SK-N-SH (cell line): ENCODE measurements around the gene ODAD2. TPM values are rescaled to one million over a fixed set of nuclear protein-coding genes. Genes with fewer than 3 reads are reported as not detected.

Experiments
- CTCF ChIA-PET: fragments of 300-600, 350-600 bp; formaldehyde crosslinking; extraction: SDS; loops from one replicate; lab custom pipeline; 2021; lab: Yijun Ruan, JAX
- POLR2A ChIA-PET: fragments of 350-600 bp; sonication (Branson Sonifier 250); formaldehyde crosslinking; extraction: SDS; loops from one replicate; lab custom pipeline; 2020; ENCODE audit warnings: antibody characterized with exemption, inconsistent platforms; lab: Yijun Ruan, JAX
- DNase-seq: peaks from one replicate; pipeline ENCODE4 v3.0.0; 2012
- H2AFZ ChIP-seq: fragments of 200-600 bp; sonication (generic); 2 replicates; pipeline ENCODE4 v1.8.1; 2016; ENCODE audit warnings: antibody characterized with exemption, mild to moderate bottlenecking, low read depth
- H3F3A ChIP-seq: fragments of 200-600 bp; sonication (generic); replicated peaks from 2 replicates; pipeline ENCODE3; 2016; ENCODE audit warnings: antibody characterized with exemption, mild to moderate bottlenecking; ENCODE audit not compliant: insufficient read depth
- H3K27ac ChIP-seq, 2 experiments: fragments of 200-500 bp in 1 of 2; fragments of 200-600 bp in 1 of 2; sonication (Bioruptor generic) in 1 of 2; sonication (generic), shearing (Covaris generic) in 1 of 2; 2 replicates each; pipeline versions ENCODE4 v1.5.1 to v1.6.1; 2014 to 2016; ENCODE audit warnings: low read depth in 2 of 2, inconsistent platforms in 1 of 2, low read length in 1 of 2, mild to moderate bottlenecking in 1 of 2, mixed read lengths in 1 of 2
- H3K27me3 ChIP-seq: fragments of 200-600 bp; sonication (generic), shearing (Covaris generic); 2 replicates; pipeline ENCODE4 v1.6.1; 2016; ENCODE audit warnings: mixed run types; ENCODE audit not compliant: insufficient read depth
- H3K36me3 ChIP-seq, 2 experiments: fragments of 200-500 bp in 1 of 2; fragments of 200-600 bp in 1 of 2; sonication (Bioruptor generic) in 1 of 2; sonication (generic) in 1 of 2; replicated peaks in 1 of 2; 2 replicates each; pipeline versions ENCODE3 to v1.5.1; 2014 to 2016; ENCODE audit warnings: low read length in 1 of 2, mild to moderate bottlenecking in 1 of 2; ENCODE audit not compliant: insufficient read depth in 2 of 2, control insufficient read depth in 1 of 2
- H3K4me1 ChIP-seq, 2 experiments: fragments of 200-500 bp in 1 of 2; fragments of 200-600 bp in 1 of 2; sonication (Bioruptor generic) in 1 of 2; sonication (generic), shearing (Covaris generic) in 1 of 2; 2 replicates each; pipeline versions ENCODE4 v1.5.1 to v1.6.1; 2014 to 2016; ENCODE audit warnings: low read depth in 1 of 2, low read length in 1 of 2, mixed run types in 1 of 2; ENCODE audit not compliant: insufficient read depth in 2 of 2, control insufficient read depth in 1 of 2
- H3K4me2 ChIP-seq: fragments of 200-600 bp; sonication (generic), shearing (Covaris generic); 2 replicates; pipeline ENCODE4 v1.6.1; 2017; ENCODE audit warnings: mixed run types
- H3K4me3 ChIP-seq, 2 experiments: fragments of 200-500 bp in 1 of 2; fragments of 200-600 bp in 1 of 2; sonication (Bioruptor generic) in 1 of 2; sonication (generic), shearing (Covaris generic) in 1 of 2; 2 replicates each; pipeline versions ENCODE4 v1.5.1 to v1.8.1; 2014 to 2016; ENCODE audit warnings: low read depth in 2 of 2, inconsistent platforms in 1 of 2, low read length in 1 of 2, mild to moderate bottlenecking in 1 of 2, mixed read lengths in 1 of 2, moderate library complexity in 1 of 2
- H3K79me2 ChIP-seq: fragments of 200-600 bp; sonication (generic); 2 replicates; pipeline ENCODE4 v1.8.1; 2017; ENCODE audit warnings: mild to moderate bottlenecking; ENCODE audit not compliant: insufficient read depth
- H3K9ac ChIP-seq: fragments of 200-600 bp; sonication (generic); 2 replicates; pipeline ENCODE4 v1.6.1; 2017; ENCODE audit warnings: mixed run types
- H3K9me2 ChIP-seq: fragments of 200-600 bp; sonication (generic); 2 replicates; pipeline ENCODE4 v1.6.1; 2017; ENCODE audit warnings: mixed run types
- H3K9me3 ChIP-seq: fragments of 200-600 bp; sonication (generic); 2 replicates; pipeline ENCODE4 v1.6.1; 2017; ENCODE audit warnings: mixed run types, mild to moderate bottlenecking, moderate library complexity
- H4K20me1 ChIP-seq: fragments of 200-600 bp; sonication (generic); 2 replicates; pipeline ENCODE4 v1.6.1; 2017; ENCODE audit warnings: mild to moderate bottlenecking, mixed run types; ENCODE audit not compliant: insufficient read depth
- CHD2 ChIP-seq: fragments of 150-350 bp; IDR thresholded peaks from 2 replicates; pipeline ENCODE4 v1.6.1; 2018; ENCODE audit warnings: low read length; ENCODE audit not compliant: partially characterized antibody
- CTCF ChIP-seq: fragments of 200-600 bp; sonication (generic); IDR thresholded peaks from 2 replicates; pipeline ENCODE4 v1.6.1; 2017; ENCODE audit warnings: antibody characterized with exemption, mild to moderate bottlenecking, moderate library complexity
- FOSL2 ChIP-seq: IDR thresholded peaks from 2 replicates; pipeline ENCODE4 v1.4.0; 2012; ENCODE audit warnings: low read depth, mild to moderate bottlenecking, moderate library complexity, borderline replicate concordance
- GATA2 ChIP-seq: sonication (generic); formaldehyde crosslinking; IDR thresholded peaks from 2 replicates; pipeline ENCODE4 v1.5.0; 2020; ENCODE audit warnings: mild to moderate bottlenecking, missing genetic modification reagents
- JUND ChIP-seq: IDR thresholded peaks from 2 replicates; pipeline ENCODE4 v1.4.0; 2012
- MAX ChIP-seq: IDR thresholded peaks from 2 replicates; pipeline ENCODE4 v1.4.0; 2012; ENCODE audit warnings: low read depth
- RAD21 ChIP-seq: IDR thresholded peaks from 2 replicates; pipeline ENCODE4 v1.6.1; 2012; ENCODE audit warnings: mild to moderate bottlenecking, low read length
- RCOR1 ChIP-seq: fragments of 150-350 bp; IDR thresholded peaks from 2 replicates; pipeline ENCODE4 v1.6.1; 2017; ENCODE audit warnings: antibody characterized with exemption, low read length
- RXRA ChIP-seq: IDR thresholded peaks from 2 replicates; pipeline ENCODE4 v1.4.0; 2012; ENCODE audit warnings: low read depth, mild to moderate bottlenecking, borderline replicate concordance
- SIN3A ChIP-seq: IDR thresholded peaks from 2 replicates; pipeline ENCODE4 v1.6.1; 2012; ENCODE audit warnings: low read depth, mild to moderate bottlenecking, low read length, moderate library complexity, borderline replicate concordance
- TAF1 ChIP-seq: IDR thresholded peaks from 2 replicates; pipeline ENCODE4 v1.6.1; 2012; ENCODE audit warnings: low read depth, mild to moderate bottlenecking, low read length, moderate library complexity, borderline replicate concordance
- TCF12 ChIP-seq: IDR thresholded peaks from 2 replicates; pipeline ENCODE4 v1.4.0; 2012
- TEAD4 ChIP-seq: IDR thresholded peaks from 2 replicates; pipeline ENCODE4 v1.4.0; 2012; ENCODE audit warnings: mild to moderate bottlenecking, borderline replicate concordance; ENCODE audit not compliant: insufficient read depth
- USF1 ChIP-seq: IDR thresholded peaks from 2 replicates; pipeline ENCODE4 v1.4.0; 2012; ENCODE audit warnings: low read depth, borderline replicate concordance
- USF2 ChIP-seq: fragments of 150-350 bp; IDR thresholded peaks from 2 replicates; pipeline ENCODE4 v1.6.1; 2017; ENCODE audit warnings: antibody characterized with exemption, low read length, low read depth, borderline replicate concordance
- ZBTB33 ChIP-seq: IDR thresholded peaks from 2 replicates; pipeline ENCODE4 v1.4.0; 2012; ENCODE audit warnings: low read depth, borderline replicate concordance
- WGBS: methylation state at CpG from one replicate; pipeline ENCODE4 v1.1.6; 2017; ENCODE audit warnings: low lambda C conversion rate; 5-methylcytosine and 5-hydroxymethylcytosine counted together
- polyA plus RNA-seq, 3 experiments: library from polyadenylated mRNA; depleted of rRNA; stranded (reverse); fragments of >200 nt; gene quantifications; 2 replicates each; pipeline ENCODE4 v1.2.3, GENCODE V29; 2012

Gene ODAD2
- polyA plus RNA-seq, 1 of the 3 experiments (the other 2 are of a cell fraction), result not detected

GRCh38 chr10:27912231-27912630 is 86.6 kb downstream of the ODAD2 start:
- ChIA-PET POLR2A (no interaction called here), CTCF (no interaction called here)
- Histone ChIP-seq H3K4me1 (no peaks in the 10 kb centered on the region), H3K27ac (no peak overlapping the region), H4K20me1 (no peaks in the 10 kb centered on the region), H3K79me2 (no peaks in the 10 kb centered on the region), H3K9me3 (no peaks in the 10 kb centered on the region), H3K9ac (no peak overlapping the region), H2AFZ (no peak overlapping the region), H3K36me3 (no peaks in the 10 kb centered on the region), H3K4me3 (no peak overlapping the region), H3K27me3 (peaks cover 5% of the 10 kb centered on the region; the same call in 1 of the 2 replicates), H3F3A (no peaks in the 10 kb centered on the region), H3K4me2 (no peak overlapping the region), H3K9me2 (no peaks in the 10 kb centered on the region; the same call in 1 of the 2 replicates)
- TF ChIP-seq USF1 (no peak), TEAD4 (no peak), GATA2 (no peak), FOSL2 (no peak), ZBTB33 (no peak), RCOR1 (no peak), RXRA (no peak), TAF1 (no peak), USF2 (no peak), SIN3A (no peak), RAD21 (no peak), MAX (no peak), CHD2 (no peak), JUND (no peak), TCF12 (no peak), CTCF (no peak)
- no peak for DNase-seq
- WGBS, result 0% methylated on average over 3 of the region's 3 CpGs
